ENCODE results near the gene CEL. TPM values are rescaled to one million over a fixed set of nuclear protein-coding genes. Genes with fewer than 3 reads are reported as not detected.

The CEL gene
- total and polyA plus RNA-seq, 10 of the 15 experiments (the other 5 are each of a cell fraction or from before 2014, with no cell fraction given) = 0.05 to 4.1 (median 0.29) TPM; not detected in 2

DNA sequence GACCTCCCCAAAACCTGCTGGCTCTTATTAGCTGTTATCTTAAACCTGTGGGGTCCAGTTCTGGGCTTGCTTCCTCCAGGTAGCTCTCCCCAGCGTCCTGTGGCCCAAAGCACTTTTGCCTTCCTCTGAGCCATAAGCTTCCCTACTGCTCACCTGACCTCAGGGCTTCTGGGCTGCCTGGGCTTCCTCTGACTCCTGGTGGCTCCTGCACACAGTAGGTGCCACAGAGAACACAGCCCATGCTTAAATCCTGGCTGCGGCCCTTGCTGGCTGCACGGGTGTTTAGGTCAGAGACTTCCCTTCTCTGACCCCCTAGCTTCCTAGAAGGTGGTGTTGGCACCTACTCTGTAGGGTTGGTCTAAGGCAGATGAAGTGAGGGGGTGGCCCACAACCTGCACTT is 56.8 kb downstream of the CEL start (continued):
- TF ChIP-seq, protein P1, sequence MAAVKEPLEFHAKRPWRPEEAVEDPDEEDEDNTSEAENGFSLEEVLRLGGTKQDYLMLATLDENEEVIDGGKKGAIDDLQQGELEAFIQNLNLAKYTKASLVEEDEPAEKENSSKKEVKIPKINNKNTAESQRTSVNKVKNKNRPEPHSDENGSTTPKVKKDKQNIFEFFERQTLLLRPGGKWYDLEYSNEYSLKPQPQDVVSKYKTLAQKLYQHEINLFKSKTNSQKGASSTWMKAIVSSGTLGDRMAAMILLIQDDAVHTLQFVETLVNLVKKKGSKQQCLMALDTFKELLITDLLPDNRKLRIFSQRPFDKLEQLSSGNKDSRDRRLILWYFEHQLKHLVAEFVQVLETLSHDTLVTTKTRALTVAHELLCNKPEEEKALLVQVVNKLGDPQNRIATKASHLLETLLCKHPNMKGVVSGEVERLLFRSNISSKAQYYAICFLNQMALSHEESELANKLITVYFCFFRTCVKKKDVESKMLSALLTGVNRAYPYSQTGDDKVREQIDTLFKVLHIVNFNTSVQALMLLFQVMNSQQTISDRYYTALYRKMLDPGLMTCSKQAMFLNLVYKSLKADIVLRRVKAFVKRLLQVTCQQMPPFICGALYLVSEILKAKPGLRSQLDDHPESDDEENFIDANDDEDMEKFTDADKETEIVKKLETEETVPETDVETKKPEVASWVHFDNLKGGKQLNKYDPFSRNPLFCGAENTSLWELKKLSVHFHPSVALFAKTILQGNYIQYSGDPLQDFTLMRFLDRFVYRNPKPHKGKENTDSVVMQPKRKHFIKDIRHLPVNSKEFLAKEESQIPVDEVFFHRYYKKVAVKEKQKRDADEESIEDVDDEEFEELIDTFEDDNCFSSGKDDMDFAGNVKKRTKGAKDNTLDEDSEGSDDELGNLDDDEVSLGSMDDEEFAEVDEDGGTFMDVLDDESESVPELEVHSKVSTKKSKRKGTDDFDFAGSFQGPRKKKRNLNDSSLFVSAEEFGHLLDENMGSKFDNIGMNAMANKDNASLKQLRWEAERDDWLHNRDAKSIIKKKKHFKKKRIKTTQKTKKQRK (IDR thresholded peaks at IDR 0.05; ENCODE audit: low read depth, low read length) = no peak
- TF ChIP-seq MYC (IDR thresholded peaks at IDR 0.05; ENCODE audit: insufficient read depth, insufficient read length, insufficient replicate concordance, low read length, severe bottlenecking) (no peak), PML (IDR thresholded peaks at IDR 0.05; ENCODE audit: low read length) (no peak), MAX (IDR thresholded peaks at IDR 0.05; ENCODE audit: low read depth, low read length) (no peak)
- TF ChIP-seq, protein P2, sequence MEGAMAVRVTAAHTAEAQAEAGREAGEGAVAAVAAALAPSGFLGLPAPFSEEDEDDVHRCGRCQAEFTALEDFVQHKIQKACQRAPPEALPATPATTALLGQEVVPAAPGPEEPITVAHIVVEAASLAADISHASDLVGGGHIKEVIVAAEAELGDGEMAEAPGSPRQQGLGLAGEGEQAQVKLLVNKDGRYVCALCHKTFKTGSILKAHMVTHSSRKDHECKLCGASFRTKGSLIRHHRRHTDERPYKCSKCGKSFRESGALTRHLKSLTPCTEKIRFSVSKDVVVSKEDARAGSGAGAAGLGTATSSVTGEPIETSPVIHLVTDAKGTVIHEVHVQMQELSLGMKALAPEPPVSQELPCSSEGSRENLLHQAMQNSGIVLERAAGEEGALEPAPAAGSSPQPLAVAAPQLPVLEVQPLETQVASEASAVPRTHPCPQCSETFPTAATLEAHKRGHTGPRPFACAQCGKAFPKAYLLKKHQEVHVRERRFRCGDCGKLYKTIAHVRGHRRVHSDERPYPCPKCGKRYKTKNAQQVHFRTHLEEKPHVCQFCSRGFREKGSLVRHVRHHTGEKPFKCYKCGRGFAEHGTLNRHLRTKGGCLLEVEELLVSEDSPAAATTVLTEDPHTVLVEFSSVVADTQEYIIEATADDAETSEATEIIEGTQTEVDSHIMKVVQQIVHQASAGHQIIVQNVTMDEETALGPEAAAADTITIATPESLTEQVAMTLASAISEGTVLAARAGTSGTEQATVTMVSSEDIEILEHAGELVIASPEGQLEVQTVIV (IDR thresholded peaks at IDR 0.05; ENCODE audit: borderline replicate concordance, partially characterized antibody) = no peak
- TF ChIP-seq, protein P3, sequence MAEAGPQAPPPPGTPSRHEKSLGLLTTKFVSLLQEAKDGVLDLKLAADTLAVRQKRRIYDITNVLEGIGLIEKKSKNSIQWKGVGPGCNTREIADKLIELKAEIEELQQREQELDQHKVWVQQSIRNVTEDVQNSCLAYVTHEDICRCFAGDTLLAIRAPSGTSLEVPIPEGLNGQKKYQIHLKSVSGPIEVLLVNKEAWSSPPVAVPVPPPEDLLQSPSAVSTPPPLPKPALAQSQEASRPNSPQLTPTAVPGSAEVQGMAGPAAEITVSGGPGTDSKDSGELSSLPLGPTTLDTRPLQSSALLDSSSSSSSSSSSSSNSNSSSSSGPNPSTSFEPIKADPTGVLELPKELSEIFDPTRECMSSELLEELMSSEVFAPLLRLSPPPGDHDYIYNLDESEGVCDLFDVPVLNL (IDR thresholded peaks at IDR 0.05; ENCODE audit: low read depth, low read length) = no peak
